ENCODE results near the gene CDHR2. TPM values are rescaled to one million over a fixed set of nuclear protein-coding genes. Genes with fewer than 3 reads are reported as not detected.

Gene CDHR2
- total and polyA plus RNA-seq, 2 donors (not counting 3 experiments of a cell fraction or from before 2014, with no cell fraction given) = not detected

- DNase-seq (ENCODE audit: low read depth, low spot score) (no peak), FAIRE-seq (no peak)
- H2AFZ ChIP-seq (ENCODE audit: low read depth, low read length) = no peak overlapping the region
- intact Hi-C loops (cut with micrococcal nuclease) (no loop called here), dilution Hi-C loops (cut with MboI; ENCODE audit: extremely low pct_ligation_motif_present, low sequenced_read_pairs) (no loop called here)
- H3K36me3 ChIP-seq (ENCODE audit: control insufficient read depth in 2 of 2, extremely low read depth in 1 of 2, insufficient read depth in 2 of 2, low read length in 2 of 2) = no peaks in the 10 kb centered on the region
- H3K9me1 ChIP-seq (replicated peaks; ENCODE audit: control insufficient read depth, extremely low read depth, insufficient read depth, low read length) = no peaks in the 10 kb centered on the region
- no peaks in the 10 kb centered on the region for H3K4me1 ChIP-seq (ENCODE audit: control insufficient read depth, extremely low read depth, insufficient read depth, low read length)
- no peak overlapping the region for H3K9ac ChIP-seq (replicated peaks; ENCODE audit: extremely low read depth, insufficient read depth, low read length)
- H3K27ac ChIP-seq (ENCODE audit: insufficient read depth, low read depth, low read length) = no peak overlapping the region
- no peaks in the 10 kb centered on the region for H3K79me2 ChIP-seq (ENCODE audit: control insufficient read depth, insufficient read depth, low read length)
- H3K27me3 ChIP-seq (ENCODE audit: control insufficient read depth in 2 of 2, insufficient read depth in 2 of 2, low read length in 2 of 2) = no peaks in the 10 kb centered on the region
- H3K4me2 ChIP-seq (ENCODE audit: insufficient read depth, low read length) = no peak overlapping the region
- ChIA-PET CTCF (no interaction called here), POLR2A (no interaction called here)
- H3K4me3 ChIP-seq (replicated peaks in 1 of 3; ENCODE audit: insufficient read depth in 1 of 3, low read depth in 1 of 3, low read length in 3 of 3) = no peak overlapping the region
- BruUV-seq (replicated peaks) = no TSS peak
- TF ChIP-seq MAX (IDR thresholded peaks at IDR 0.05; ENCODE audit: insufficient read depth, insufficient read length) = no peak
- H4K20me1 ChIP-seq (replicated peaks; ENCODE audit: control insufficient read depth, extremely low read depth, insufficient read depth, low read length) = no peaks in the 10 kb centered on the region
- H3K9me3 ChIP-seq (replicated peaks; ENCODE audit: control insufficient read depth, insufficient read depth, low read length) = no peaks in the 10 kb centered on the region
Observed at GRCh38 chr5:176568657-176569056, 19.5 kb downstream of the CDHR2 start.

GRCh38 chr5:176570044-176570443, 20.9 kb downstream of the CDHR2 start:
- dilution Hi-C loops (cut with MboI; ENCODE audit: extremely low pct_ligation_motif_present, low sequenced_read_pairs) = no loop called here
- intact Hi-C loops (cut with micrococcal nuclease) = no loop called here
- H2AFZ ChIP-seq (ENCODE audit: low read depth, low read length) = no peak overlapping the region

More at GRCh38 chr5:176570044-176570443, 20.9 kb downstream of the CDHR2 start:
- H3K27ac ChIP-seq (ENCODE audit: insufficient read depth, low read depth, low read length) = no peak overlapping the region
- BruUV-seq (replicated peaks) = no TSS peak
- H3K9ac ChIP-seq (replicated peaks; ENCODE audit: extremely low read depth, insufficient read depth, low read length) = no peak overlapping the region
- H4K20me1 ChIP-seq (replicated peaks; ENCODE audit: control insufficient read depth, extremely low read depth, insufficient read depth, low read length) = no peaks in the 10 kb centered on the region
- H3K4me2 ChIP-seq (ENCODE audit: insufficient read depth, low read length) = no peak overlapping the region
- ChIA-PET POLR2A (no interaction called here), CTCF (interaction anchor here (1.2 to 2.4 kb wide), 7 partner anchors 9 to 840 kb away, joined by 3 to 12 read pairs (median 6); partner anchors contain the start of genes CLTB and RNF44)
- no peaks in the 10 kb centered on the region for H3K79me2 ChIP-seq (ENCODE audit: control insufficient read depth, insufficient read depth, low read length)
- no peaks in the 10 kb centered on the region for H3K9me3 ChIP-seq (replicated peaks; ENCODE audit: control insufficient read depth, insufficient read depth, low read length)
- TF ChIP-seq POLR2A (IDR thresholded peaks at IDR 0.05; ENCODE audit: low read depth, low read length) (no peak), CTCF (IDR thresholded peaks at IDR 0.05; ENCODE audit: extremely low read depth in 1 of 2, insufficient read depth in 1 of 2, low read depth in 1 of 2, low read length in 2 of 2) (no peak), MAX (IDR thresholded peaks at IDR 0.05; ENCODE audit: insufficient read depth, insufficient read length) (no peak), GATA2 (IDR thresholded peaks at IDR 0.05; ENCODE audit: insufficient read depth, insufficient read length, low read depth, low read length) (no peak), EZH2 (IDR thresholded peaks at IDR 0.05; ENCODE audit: borderline replicate concordance, low read depth, low read length, severe bottlenecking) (no peak), JUN (IDR thresholded peaks at IDR 0.05; ENCODE audit: borderline replicate concordance, insufficient read depth, insufficient read length, low read depth) (no peak), POLR2AphosphoS5 (IDR thresholded peaks at IDR 0.05; ENCODE audit: insufficient read depth, low read depth, low read length) (no peak), FOS (IDR thresholded peaks at IDR 0.05; ENCODE audit: borderline replicate concordance, insufficient read depth, low read length) (no peak), MYC (IDR thresholded peaks at IDR 0.05; ENCODE audit: low read depth, low read length) (no peak)
- no peaks in the 10 kb centered on the region for H3K4me1 ChIP-seq (ENCODE audit: control insufficient read depth, extremely low read depth, insufficient read depth, low read length)
- no peaks in the 10 kb centered on the region for H3K9me1 ChIP-seq (replicated peaks; ENCODE audit: control insufficient read depth, extremely low read depth, insufficient read depth, low read length)
- no peak for FAIRE-seq
- H3K36me3 ChIP-seq (ENCODE audit: control insufficient read depth in 2 of 2, extremely low read depth in 1 of 2, insufficient read depth in 2 of 2, low read length in 2 of 2) = no peaks in the 10 kb centered on the region
- no peak for DNase-seq (ENCODE audit: low read depth, low spot score)
- H3K4me3 ChIP-seq (replicated peaks in 1 of 3; ENCODE audit: insufficient read depth in 1 of 3, low read depth in 1 of 3, low read length in 3 of 3) = no peak overlapping the region
- no peaks in the 10 kb centered on the region for H3K27me3 ChIP-seq (ENCODE audit: control insufficient read depth in 2 of 2, insufficient read depth in 2 of 2, low read length in 2 of 2)

All from endothelial cell of umbilical vein (primary cell).